Activated B cell treated with CpG ODN at 0.5 μM for 24 hours (primary cell): Measurements from ENCODE around the gene DEDD. TPM values are rescaled to one million over a fixed set of nuclear protein-coding genes. Genes with fewer than 3 reads are reported as not detected.

Experiments
- ATAC-seq: fragments of 200-7000 bp; cut with Tn5 transposase; one replicate; pipeline ENCODE4 v1.10.0; 2021; ENCODE audit warnings: low read depth, mild to moderate bottlenecking, moderate library complexity
- CTCF ChIA-PET: fragments of 350-600 bp; sonication (Branson Sonifier 250); formaldehyde crosslinking; loops from one replicate; lab custom pipeline; 2021; ENCODE audit warnings: antibody characterized with exemption; lab: Charles Lee
- POLR2A ChIA-PET: fragments of 350-600 bp; sonication (Branson Sonifier 250); formaldehyde crosslinking; loops from one replicate; lab custom pipeline; 2021; ENCODE audit warnings: antibody characterized with exemption; lab: Charles Lee
- DNase-seq: peaks from one replicate; pipeline ENCODE4 v3.0.0; 2022
- H3K27ac Mint-ChIP-seq: one replicate; pipeline ENCODE4 v1.8.0; 2020; ENCODE audit warnings: mixed read lengths
- H3K27me3 Mint-ChIP-seq: one replicate; pipeline ENCODE4 v1.8.0; 2021; ENCODE audit warnings: mixed read lengths
- H3K36me3 Mint-ChIP-seq: one replicate; pipeline ENCODE4 v1.8.0; 2021; ENCODE audit warnings: low read depth, mixed read lengths
- H3K4me1 Mint-ChIP-seq: one replicate; pipeline ENCODE4 v1.8.0; 2021; ENCODE audit warnings: mixed read lengths
- H3K4me3 Mint-ChIP-seq: one replicate; pipeline ENCODE4 v1.8.0; 2020; ENCODE audit warnings: mild to moderate bottlenecking, mixed read lengths
- H3K9me3 Mint-ChIP-seq: one replicate; pipeline ENCODE4 v1.8.0; 2020; ENCODE audit warnings: mixed read lengths
- intact Hi-C: fragments of 100-400 bp; cut with micrococcal nuclease; formaldehyde crosslinking; loops from one replicate; pipeline ENCODE4 v1.15.1; 2024
- total RNA-seq: library from RNA; stranded (reverse); gene quantifications from 2 replicates; pipeline ENCODE4 v1.2.3, GENCODE V29; 2022
- TF ChIP-seq, protein P1 (sequence below): fragments of 200-600 bp; IDR thresholded peaks from one replicate; pipeline ENCODE4 v1.8.0; 2022; ENCODE audit warnings: antibody characterized with exemption, mild to moderate bottlenecking

Gene DEDD
- total RNA-seq, 1 donor from 2014 or later = 40.5 TPM

GRCh38 chr1:161095230-161095629, 37.2 kb downstream of the DEDD start:
- H3K36me3 Mint-ChIP-seq = peaks cover 10% of the 10 kb centered on the region
- DNase-seq (no peak), ATAC-seq (no peak)
- H3K4me1 Mint-ChIP-seq = peaks cover 36% of the 10 kb centered on the region
- no peak overlapping the region for H3K4me3 Mint-ChIP-seq
- intact Hi-C loops = loop anchor here (5.0 kb wide), 2 partner anchors 83 to 383 kb away; partner anchors contain the start of gene CD48
- CTCF ChIA-PET = interaction anchor here (5.7 to 7.1 kb wide), 2 partner anchors 25 to 98 kb away, joined by 79 to 95 read pairs; partner anchors contain the start of gene ARHGAP30
- H3K9me3 Mint-ChIP-seq = no peaks in the 10 kb centered on the region
- TF ChIP-seq, protein P1, sequence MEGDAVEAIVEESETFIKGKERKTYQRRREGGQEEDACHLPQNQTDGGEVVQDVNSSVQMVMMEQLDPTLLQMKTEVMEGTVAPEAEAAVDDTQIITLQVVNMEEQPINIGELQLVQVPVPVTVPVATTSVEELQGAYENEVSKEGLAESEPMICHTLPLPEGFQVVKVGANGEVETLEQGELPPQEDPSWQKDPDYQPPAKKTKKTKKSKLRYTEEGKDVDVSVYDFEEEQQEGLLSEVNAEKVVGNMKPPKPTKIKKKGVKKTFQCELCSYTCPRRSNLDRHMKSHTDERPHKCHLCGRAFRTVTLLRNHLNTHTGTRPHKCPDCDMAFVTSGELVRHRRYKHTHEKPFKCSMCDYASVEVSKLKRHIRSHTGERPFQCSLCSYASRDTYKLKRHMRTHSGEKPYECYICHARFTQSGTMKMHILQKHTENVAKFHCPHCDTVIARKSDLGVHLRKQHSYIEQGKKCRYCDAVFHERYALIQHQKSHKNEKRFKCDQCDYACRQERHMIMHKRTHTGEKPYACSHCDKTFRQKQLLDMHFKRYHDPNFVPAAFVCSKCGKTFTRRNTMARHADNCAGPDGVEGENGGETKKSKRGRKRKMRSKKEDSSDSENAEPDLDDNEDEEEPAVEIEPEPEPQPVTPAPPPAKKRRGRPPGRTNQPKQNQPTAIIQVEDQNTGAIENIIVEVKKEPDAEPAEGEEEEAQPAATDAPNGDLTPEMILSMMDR = peak; percentile 28
- POLR2A ChIA-PET = interaction anchor here (0.7 to 6.4 kb wide), 4 partner anchors 26 to 74 kb away, joined by 4 to 79 read pairs (median 45); partner anchors contain the start of genes ARHGAP30, F11R and USF1
- H3K27me3 Mint-ChIP-seq = no peaks in the 10 kb centered on the region
- no peak overlapping the region for H3K27ac Mint-ChIP-seq

DNA sequence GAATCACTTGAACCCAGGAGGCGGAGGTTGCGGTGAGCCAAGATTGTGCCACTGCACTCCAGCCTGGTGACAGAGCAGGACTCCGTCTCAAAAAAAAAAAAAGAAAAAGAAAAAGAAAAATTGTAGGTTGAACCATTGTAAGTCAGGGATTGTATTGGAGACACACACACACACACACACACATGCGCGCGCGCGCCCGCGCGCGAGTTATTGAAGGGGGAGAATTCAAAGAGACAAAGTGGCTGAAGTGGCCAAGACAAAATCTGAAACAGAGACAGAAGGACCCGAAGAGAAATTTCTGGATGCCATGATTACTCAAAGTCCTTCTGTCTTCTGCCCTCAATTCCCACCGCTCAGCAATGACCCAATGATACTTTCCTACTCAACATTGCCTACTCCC, 38.0 kb downstream of the DEDD start:
- ATAC-seq (no peak), DNase-seq (no peak)
- Mint-ChIP-seq H3K27ac (no peak overlapping the region), H3K9me3 (no peaks in the 10 kb centered on the region), H3K4me3 (no peak overlapping the region), H3K27me3 (no peaks in the 10 kb centered on the region), H3K36me3 (peaks cover 4% of the 10 kb centered on the region), H3K4me1 (peaks cover 36% of the 10 kb centered on the region)
- ChIA-PET CTCF (interaction anchor here (5.7 kb wide), 1 partner anchor 25 kb away, joined by 95 read pairs; the partner anchor contains the start of gene ARHGAP30), POLR2A (interaction anchor here (0.7 to 5.7 kb wide), 3 partner anchors 25 to 56 kb away, joined by 4 to 74 read pairs (median 6); partner anchors contain the start of genes ARHGAP30 and DEDD)
- intact Hi-C loops = no loop called here
- TF ChIP-seq, protein P1 = no peak

DNA sequence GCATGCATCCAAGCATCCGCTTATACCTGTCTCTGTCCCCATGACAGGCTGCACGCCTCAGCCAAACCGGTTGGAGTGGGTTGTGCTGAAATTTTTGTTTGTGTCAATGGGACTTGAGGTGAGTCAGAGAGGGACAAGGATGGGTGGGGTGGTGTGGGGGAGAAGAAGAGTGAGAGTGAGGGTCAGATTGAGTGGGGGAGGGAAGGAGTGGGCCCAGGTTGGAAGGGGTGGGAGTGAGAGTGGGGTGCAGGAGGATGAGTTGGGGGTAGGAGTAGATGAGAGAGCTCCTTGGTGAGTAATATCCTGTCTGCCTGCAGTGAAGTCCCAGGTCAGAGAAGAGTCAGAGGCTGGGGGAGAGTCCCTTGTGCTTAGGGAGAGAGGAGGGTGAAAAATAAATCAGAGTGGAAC, 39.8 kb downstream of the DEDD start:
- ChIA-PET POLR2A (interaction anchor here (0.6 kb wide), 1 partner anchor 48 kb away, joined by 3 read pairs; no protein-coding TSS in a partner anchor), CTCF (interaction anchor here (1.6 kb wide), 1 partner anchor 22 kb away, joined by 4 read pairs; the partner anchor contains the start of gene ARHGAP30)
- no peak for DNase-seq
- Mint-ChIP-seq H3K27ac (no peak overlapping the region), H3K9me3 (no peaks in the 10 kb centered on the region), H3K27me3 (no peaks in the 10 kb centered on the region), H3K4me1 (peaks cover 24% of the 10 kb centered on the region), H3K36me3 (no peaks in the 10 kb centered on the region), H3K4me3 (no peak overlapping the region)
- TF ChIP-seq, protein P1 = no peak
- no peak for ATAC-seq
- intact Hi-C loops = no loop called here

DNA sequence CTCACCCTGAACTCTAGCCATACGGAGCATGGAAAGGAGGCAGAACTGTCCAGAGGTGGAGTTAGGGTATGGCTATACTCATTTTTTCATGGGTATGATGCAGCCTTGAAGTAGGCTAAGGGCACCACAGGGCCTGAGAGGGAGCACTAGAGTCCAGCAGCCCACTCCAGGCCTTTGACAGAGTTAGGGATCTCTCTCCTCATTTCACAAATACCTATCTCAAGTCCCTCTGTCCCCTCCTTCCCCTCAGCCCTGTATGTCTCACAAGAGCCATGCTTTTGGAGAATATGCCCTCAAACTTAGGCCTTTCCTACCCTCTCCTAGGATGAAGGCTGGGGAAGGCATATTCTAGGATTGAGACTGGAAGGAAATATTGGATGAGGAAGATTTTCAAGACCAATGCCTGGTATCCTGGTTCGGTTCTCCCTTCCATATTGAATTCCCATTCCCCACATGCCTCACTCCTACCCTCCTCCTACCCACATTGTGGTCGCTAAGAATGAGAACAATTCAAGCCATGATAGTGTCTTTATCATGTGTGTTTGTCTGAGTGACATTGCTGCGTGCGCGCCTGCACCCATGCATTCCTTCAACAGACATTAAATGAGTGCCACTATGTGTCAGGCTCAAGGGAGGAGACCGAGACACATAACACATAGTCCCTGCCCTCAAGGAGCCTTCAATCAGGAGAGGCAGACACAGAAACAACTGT, 40.5 kb downstream of the DEDD start:
- H3K27me3 Mint-ChIP-seq = no peaks in the 10 kb centered on the region
- H3K27ac Mint-ChIP-seq = no peak overlapping the region
- peaks cover 17% of the 10 kb centered on the region for H3K4me1 Mint-ChIP-seq
- no peak for ATAC-seq
- intact Hi-C loops = loop anchor here (2.0 kb wide), 1 partner anchor 15 kb away; no protein-coding TSS in a partner anchor
- no peak for DNase-seq
- H3K4me3 Mint-ChIP-seq = no peak overlapping the region
- ChIA-PET CTCF (interaction anchor here (1.6 kb wide), 1 partner anchor 22 kb away, joined by 4 read pairs; the partner anchor contains the start of gene ARHGAP30), POLR2A (interaction anchor here (0.6 kb wide), 1 partner anchor 48 kb away, joined by 3 read pairs; no protein-coding TSS in a partner anchor)
- no peaks in the 10 kb centered on the region for H3K36me3 Mint-ChIP-seq
- TF ChIP-seq, protein P1 = no peak
- no peaks in the 10 kb centered on the region for H3K9me3 Mint-ChIP-seq

GRCh38 chr1:161091093-161091492, 41.4 kb downstream of the DEDD start:
- no peaks in the 10 kb centered on the region for H3K36me3 Mint-ChIP-seq
- H3K4me3 Mint-ChIP-seq = no peak overlapping the region
- H3K27ac Mint-ChIP-seq = no peak overlapping the region
- ChIA-PET CTCF (no interaction called here), POLR2A (no interaction called here)
- DNase-seq (no peak), ATAC-seq (no peak)
- no peaks in the 10 kb centered on the region for H3K9me3 Mint-ChIP-seq
- intact Hi-C loops = loop anchor here (2.0 kb wide), 1 partner anchor 14 kb away; no protein-coding TSS in a partner anchor
- H3K27me3 Mint-ChIP-seq = no peaks in the 10 kb centered on the region
- peaks cover 9% of the 10 kb centered on the region for H3K4me1 Mint-ChIP-seq
- TF ChIP-seq, protein P1 = no peak
